GM12878 (cell line): ENCODE results near the gene C17orf107. TPM values are rescaled to one million over a fixed set of nuclear protein-coding genes. Genes with fewer than 3 reads are reported as not detected.

Source experiments
- ATAC-seq: fragments of 200-7000 bp; cut with Tn5 transposase; 3 replicates; pipeline ENCODE4 v1.9.1; 2020; ENCODE audit warnings: mild to moderate bottlenecking, moderate library complexity
- BruUV-seq: library from RNA; stranded (reverse); fragments of 400-500 nt; replicated peaks from 2 replicates; lab custom pipeline; 2021; lab: Mats Ljungman, UMichigan
- CTCF ChIA-PET: fragments of 300-600 bp; sonication (Branson Sonifier 250); formaldehyde crosslinking; extraction: SDS; loops from one replicate; lab custom pipeline; 2021; ENCODE audit warnings: inconsistent platforms; lab: Yijun Ruan, JAX
- POLR2A ChIA-PET: fragments of 350-600 bp; formaldehyde crosslinking; extraction: SDS; loops from one replicate; lab custom pipeline; 2021; ENCODE audit warnings: inconsistent platforms; lab: Charles Lee
- RAD21 ChIA-PET: fragments of 300-600 bp; sonication (Branson Sonifier 250); formaldehyde crosslinking; loops from one replicate; lab custom pipeline; 2023; ENCODE audit warnings: antibody characterized with exemption; ENCODE audit not compliant: unreplicated experiment; lab: Charles Lee
- SMC1A ChIA-PET: fragments of 300-600 bp; sonication (Branson Sonifier 250); formaldehyde crosslinking; loops from one replicate; lab custom pipeline; 2023; ENCODE audit not compliant: unreplicated experiment, uncharacterized antibody; lab: Charles Lee
- DNase-seq: peaks from one replicate; pipeline ENCODE4 v3.0.0-alpha.2; 2011; ENCODE audit warnings: low read depth, low spot score
- FAIRE-seq: peaks from 3 replicates; lab custom pipeline; 2011; peaks lifted over from hg19 to GRCh38; lab: Jason Lieb, UNC
- H2AFZ ChIP-seq: 2 replicates; pipeline ENCODE4 v1.6.0; 2011; ENCODE audit warnings: low read depth, low read length, control low read depth; ENCODE audit not compliant: control insufficient read depth
- H3K27ac ChIP-seq: 2 replicates; pipeline ENCODE4 v1.5.1; 2011; ENCODE audit warnings: control low read depth; ENCODE audit not compliant: control insufficient read depth, insufficient read depth
- H3K27me3 ChIP-seq, 2 experiments: replicated peaks in 1 of 2; 2 replicates each; pipeline versions ENCODE4 v1.6.0 to v1.6.1; 2011; ENCODE audit warnings: low read length in 1 of 2; ENCODE audit not compliant: control insufficient read depth in 2 of 2, insufficient read depth in 2 of 2
- H3K36me3 ChIP-seq, 2 experiments: 2 replicates each; pipeline ENCODE4 v1.5.1; 2011; ENCODE audit warnings: low read length in 1 of 2; ENCODE audit not compliant: control insufficient read depth in 2 of 2, insufficient read depth in 2 of 2
- H3K4me1 ChIP-seq: 2 replicates; pipeline ENCODE4 v1.6.1; 2011; ENCODE audit warnings: mild to moderate bottlenecking, low read length, moderate library complexity, mixed read lengths; ENCODE audit not compliant: control insufficient read depth, insufficient read depth
- H3K4me2 ChIP-seq: 2 replicates; pipeline ENCODE4 v1.6.0; 2011; ENCODE audit warnings: control low read depth; ENCODE audit not compliant: control insufficient read depth, insufficient read depth
- H3K4me3 ChIP-seq: fragments of 200-600 bp; sonication (generic); 2 replicates; pipeline ENCODE4 v1.5.1; 2016
- H3K79me2 ChIP-seq: 2 replicates; pipeline ENCODE4 v1.6.0; 2011; ENCODE audit warnings: low read length; ENCODE audit not compliant: control insufficient read depth, insufficient read depth
- H3K9ac ChIP-seq: 2 replicates; pipeline ENCODE4 v1.8.0; 2011; ENCODE audit warnings: low read length, control low read depth, mixed read lengths; ENCODE audit not compliant: control insufficient read depth, insufficient read depth
- H3K9me3 ChIP-seq: replicated peaks from 3 replicates; pipeline ENCODE4 v1.5.1; 2011; ENCODE audit warnings: mild to moderate bottlenecking, low read length; ENCODE audit not compliant: control insufficient read depth, insufficient read depth
- H4K20me1 ChIP-seq: 2 replicates; pipeline ENCODE4 v1.6.0; 2011; ENCODE audit not compliant: control insufficient read depth, insufficient read depth
- FOXK2 ChIP-seq: fragments of 450-650 bp; IDR thresholded peaks from 2 replicates; pipeline ENCODE4 v1.6.1; 2017; ENCODE audit warnings: mild to moderate bottlenecking, moderate library complexity
- NKRF ChIP-seq: fragments of 450-650 bp; conservative IDR thresholded peaks from 2 replicates; pipeline ENCODE4 v1.6.1; 2017; ENCODE audit warnings: mild to moderate bottlenecking, moderate library complexity
- NR2F1 ChIP-seq: fragments of 450-650 bp; conservative IDR thresholded peaks from 2 replicates; pipeline ENCODE4 v1.6.1; 2017; ENCODE audit warnings: mild to moderate bottlenecking
- PAX5 ChIP-seq: IDR thresholded peaks from 2 replicates; pipeline ENCODE4 v1.6.1; 2011; ENCODE audit warnings: low read depth, low read length, borderline replicate concordance
- POLR2AphosphoS5 ChIP-seq: IDR thresholded peaks from 2 replicates; pipeline ENCODE4 v1.6.1; 2011; ENCODE audit warnings: mild to moderate bottlenecking, low read length, inconsistent platforms
- RAD51 ChIP-seq: fragments of 450-650 bp; IDR thresholded peaks from 2 replicates; pipeline ENCODE4 v1.6.1; 2016; ENCODE audit warnings: moderate library complexity, mild to moderate bottlenecking, inconsistent platforms
- RB1 ChIP-seq: fragments of 450-650 bp; formaldehyde crosslinking; IDR thresholded peaks from 2 replicates; pipeline ENCODE4 v1.6.1; 2017; ENCODE audit warnings: mild to moderate bottlenecking, borderline replicate concordance
- RELA ChIP-seq: fragments of 450-650 bp; IDR thresholded peaks from 2 replicates; pipeline ENCODE4 v1.8.0; 2014; ENCODE audit warnings: borderline replicate concordance; ENCODE audit not compliant: partially characterized antibody
- RELB ChIP-seq: fragments of 450-650 bp; IDR thresholded peaks from 2 replicates; pipeline ENCODE4 v1.6.1; 2017; ENCODE audit warnings: low read depth, mild to moderate bottlenecking, moderate library complexity
- TARDBP ChIP-seq: IDR thresholded peaks from 2 replicates; pipeline ENCODE4 v1.6.1; 2016; ENCODE audit warnings: borderline replicate concordance
- TCF12 ChIP-seq: IDR thresholded peaks from 2 replicates; pipeline ENCODE4 v1.6.1; 2011; ENCODE audit warnings: low read depth, mild to moderate bottlenecking, low read length
- YY1 ChIP-seq: IDR thresholded peaks from 2 replicates; pipeline ENCODE4 v1.6.1; 2011; ENCODE audit warnings: low read depth, mild to moderate bottlenecking, low read length
- ZSCAN29 ChIP-seq: fragments of 450-650 bp; IDR thresholded peaks from 2 replicates; pipeline ENCODE4 v1.6.1; 2017; ENCODE audit warnings: mild to moderate bottlenecking, moderate library complexity
- WGBS: methylation state at CpG from one replicate; pipeline ENCODE4 v1.1.6; 2016; ENCODE audit warnings: low lambda C conversion rate; ENCODE audit not compliant: insufficient replicate concordance, insufficient coverage; ENCODE audit errors: missing lambda C conversion rate; 5-methylcytosine and 5-hydroxymethylcytosine counted together
- in situ Hi-C: fragments of 300-500 bp; cut with MboI; formaldehyde crosslinking; loops from 9 replicates; pipeline ENCODE4 v1.14.3; 2018; ENCODE audit warnings: mixed read lengths
- intact Hi-C: fragments of 100-400 bp; cut with micrococcal nuclease; formaldehyde crosslinking; loops from one replicate; pipeline ENCODE4 v1.14.2; 2022; ENCODE audit not compliant: unreplicated experiment
- polyA plus RNA-seq, 11 experiments: library from polyadenylated mRNA; depleted of rRNA in 4 of 11; unstranded in 6 of 11; stranded (reverse) in 5 of 11; fragments of >200 nt; fragmentation: Nextera tagmentation in 4 of 11; fragmentation: Illumina TruSeq in 1 of 11; extraction: Ambion mirVana in 4 of 11; extraction: Trizol in 1 of 11; gene quantifications; 1 replicate in 1 of 11; 2 replicates in 10 of 11; pipeline versions ENCODE4 v1.2.1 to v1.2.3, GENCODE V29; 2011 to 2016; ENCODE audit warnings: inconsistent platforms in 2 of 11, missing spikeins in 2 of 11, low read depth in 1 of 11
- total RNA-seq, 4 experiments: library from RNA; depleted of rRNA in 3 of 4; stranded (reverse); fragments of >200 nt in 3 of 4; fragmentation: Illumina TruSeq in 1 of 4; extraction: Trizol in 1 of 4; gene quantifications; 2 replicates each; pipeline versions ENCODE4 v1.2.1 to v1.2.3, GENCODE V29; 2013 to 2021
- TF ChIP-seq, protein P1 (sequence below): fragments of 450-650 bp; IDR thresholded peaks from 2 replicates; pipeline ENCODE4 v1.6.1; 2017; ENCODE audit warnings: mild to moderate bottlenecking, moderate library complexity
- TF ChIP-seq, protein P2 (sequence below): IDR thresholded peaks from 2 replicates; pipeline ENCODE4 v1.6.1; 2011; ENCODE audit warnings: borderline replicate concordance, low read depth, mild to moderate bottlenecking, moderate library complexity, mixed read lengths, low read length; ENCODE audit not compliant: insufficient read depth; ENCODE audit errors: extremely low read length

The C17orf107 gene
- total and polyA plus RNA-seq, 10 of the 15 experiments (the other 5 are each of a cell fraction or from before 2014, with no cell fraction given) = 0.05 to 0.46 (median 0.11) TPM; not detected in 3

- Histone ChIP-seq H2AFZ (peak overlapping the region; percentile 63), H3K79me2 (peaks cover 59% of the 10 kb centered on the region), H3K4me3 (peak overlapping the region; percentile 96), H4K20me1 (peaks cover 5% of the 10 kb centered on the region), H3K9me3 (no peaks in the 10 kb centered on the region), H3K27ac (peak overlapping the region; percentile 85), H3K4me1 (peaks cover 33% of the 10 kb centered on the region), H3K4me2 (peak overlapping the region; percentile 80), H3K36me3 (peaks cover 10 to 12% of the 10 kb centered on the region in 2 experiments), H3K9ac (peak overlapping the region; percentile 83), H3K27me3 (no peaks in the 10 kb centered on the region)
- CTCF ChIA-PET = interaction anchor here (3.3 kb wide), 1 partner anchor 18 kb away, joined by 13 read pairs; the partner anchor contains the start of gene SPAG7
- under 1% methylated on average over 38 of the region's 40 CpGs for WGBS
- ATAC-seq (peak; percentile 51), FAIRE-seq (peak; percentile 72), DNase-seq (no peak)
- RAD21 ChIA-PET = interaction anchor here (0.9 to 9.8 kb wide), 3 partner anchors 9 to 40 kb away, joined by 4 to 73 read pairs (median 12); partner anchors contain the start of genes RNF167, SLC25A11 and SPAG7
- POLR2A ChIA-PET = interaction anchor here (1.0 to 17.5 kb wide), 3 partner anchors 9 to 79 kb away, joined by 4 to 272 read pairs (median 28); partner anchors contain the start of genes RNF167, SLC25A11 and SPAG7
- in situ Hi-C loops (no loop called here), intact Hi-C loops (loop anchor here (1.0 to 2.0 kb wide), 2 partner anchors 18 to 48 kb away; partner anchors contain the start of genes INCA1, KIF1C and SPAG7)
- SMC1A ChIA-PET = interaction anchor here (0.9 to 7.1 kb wide), 3 partner anchors 18 to 113 kb away, joined by 3 to 50 read pairs (median 3); partner anchors contain the start of gene SPAG7
- BruUV-seq = no TSS peak
- TF ChIP-seq NKRF (peak; percentile 51), RELA (peak; percentile 31), YY1 (0 out of 2 replicates have a peak, but pooled peaks have one; percentile 29), TCF12 (0 out of 2 replicates have a peak, but pooled peaks have one; percentile 2), RB1 (peak; percentile 52; the same call in 1 of the 2 replicates), ZSCAN29 (peak; percentile 72), PAX5 (0 out of 2 replicates have a peak, but pooled peaks have one; percentile 4), FOXK2 (no peak), RAD51 (no peak), TARDBP (peak; percentile 14; the same call in 1 of the 2 replicates), RELB (no peak; the same call in 1 of the 2 replicates), NR2F1 (peak; percentile 65; the same call in 1 of the 2 replicates), POLR2AphosphoS5 (peak; percentile 61)
- TF ChIP-seq, protein P1, sequence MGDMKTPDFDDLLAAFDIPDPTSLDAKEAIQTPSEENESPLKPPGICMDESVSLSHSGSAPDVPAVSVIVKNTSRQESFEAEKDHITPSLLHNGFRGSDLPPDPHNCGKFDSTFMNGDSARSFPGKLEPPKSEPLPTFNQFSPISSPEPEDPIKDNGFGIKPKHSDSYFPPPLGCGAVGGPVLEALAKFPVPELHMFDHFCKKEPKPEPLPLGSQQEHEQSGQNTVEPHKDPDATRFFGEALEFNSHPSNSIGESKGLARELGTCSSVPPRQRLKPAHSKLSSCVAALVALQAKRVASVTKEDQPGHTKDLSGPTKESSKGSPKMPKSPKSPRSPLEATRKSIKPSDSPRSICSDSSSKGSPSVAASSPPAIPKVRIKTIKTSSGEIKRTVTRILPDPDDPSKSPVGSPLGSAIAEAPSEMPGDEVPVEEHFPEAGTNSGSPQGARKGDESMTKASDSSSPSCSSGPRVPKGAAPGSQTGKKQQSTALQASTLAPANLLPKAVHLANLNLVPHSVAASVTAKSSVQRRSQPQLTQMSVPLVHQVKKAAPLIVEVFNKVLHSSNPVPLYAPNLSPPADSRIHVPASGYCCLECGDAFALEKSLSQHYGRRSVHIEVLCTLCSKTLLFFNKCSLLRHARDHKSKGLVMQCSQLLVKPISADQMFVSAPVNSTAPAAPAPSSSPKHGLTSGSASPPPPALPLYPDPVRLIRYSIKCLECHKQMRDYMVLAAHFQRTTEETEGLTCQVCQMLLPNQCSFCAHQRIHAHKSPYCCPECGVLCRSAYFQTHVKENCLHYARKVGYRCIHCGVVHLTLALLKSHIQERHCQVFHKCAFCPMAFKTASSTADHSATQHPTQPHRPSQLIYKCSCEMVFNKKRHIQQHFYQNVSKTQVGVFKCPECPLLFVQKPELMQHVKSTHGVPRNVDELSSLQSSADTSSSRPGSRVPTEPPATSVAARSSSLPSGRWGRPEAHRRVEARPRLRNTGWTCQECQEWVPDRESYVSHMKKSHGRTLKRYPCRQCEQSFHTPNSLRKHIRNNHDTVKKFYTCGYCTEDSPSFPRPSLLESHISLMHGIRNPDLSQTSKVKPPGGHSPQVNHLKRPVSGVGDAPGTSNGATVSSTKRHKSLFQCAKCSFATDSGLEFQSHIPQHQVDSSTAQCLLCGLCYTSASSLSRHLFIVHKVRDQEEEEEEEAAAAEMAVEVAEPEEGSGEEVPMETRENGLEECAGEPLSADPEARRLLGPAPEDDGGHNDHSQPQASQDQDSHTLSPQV = no peak
- TF ChIP-seq, protein P2, sequence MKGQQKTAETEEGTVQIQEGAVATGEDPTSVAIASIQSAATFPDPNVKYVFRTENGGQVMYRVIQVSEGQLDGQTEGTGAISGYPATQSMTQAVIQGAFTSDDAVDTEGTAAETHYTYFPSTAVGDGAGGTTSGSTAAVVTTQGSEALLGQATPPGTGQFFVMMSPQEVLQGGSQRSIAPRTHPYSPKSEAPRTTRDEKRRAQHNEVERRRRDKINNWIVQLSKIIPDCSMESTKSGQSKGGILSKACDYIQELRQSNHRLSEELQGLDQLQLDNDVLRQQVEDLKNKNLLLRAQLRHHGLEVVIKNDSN = no peak
Observed at GRCh38 chr17:4948931-4949320, 49.6 kb downstream of the C17orf107 start.
